22Rv1 (cell line): ENCODE results near the gene SKIDA1.

Experiments
- CTCF ChIP-seq: fragments of 450-650 bp; IDR thresholded peaks from 2 replicates; pipeline ENCODE4 v1.5.1; 2017; ENCODE audit warnings: mild to moderate bottlenecking
- ZFX ChIP-seq: fragments of 450-650 bp; IDR thresholded peaks from 2 replicates; pipeline ENCODE4 v1.6.1; 2017; ENCODE audit warnings: antibody characterized with exemption, borderline replicate concordance

GRCh38 chr10:21526860-21527597 lies 1.5 kb upstream of the SKIDA1 start:
- TF ChIP-seq CTCF, result no peak
- no peak for TF ChIP-seq ZFX
